Measurements from ENCODE around the gene MYO7B.

Gene MYO7B

DNA sequence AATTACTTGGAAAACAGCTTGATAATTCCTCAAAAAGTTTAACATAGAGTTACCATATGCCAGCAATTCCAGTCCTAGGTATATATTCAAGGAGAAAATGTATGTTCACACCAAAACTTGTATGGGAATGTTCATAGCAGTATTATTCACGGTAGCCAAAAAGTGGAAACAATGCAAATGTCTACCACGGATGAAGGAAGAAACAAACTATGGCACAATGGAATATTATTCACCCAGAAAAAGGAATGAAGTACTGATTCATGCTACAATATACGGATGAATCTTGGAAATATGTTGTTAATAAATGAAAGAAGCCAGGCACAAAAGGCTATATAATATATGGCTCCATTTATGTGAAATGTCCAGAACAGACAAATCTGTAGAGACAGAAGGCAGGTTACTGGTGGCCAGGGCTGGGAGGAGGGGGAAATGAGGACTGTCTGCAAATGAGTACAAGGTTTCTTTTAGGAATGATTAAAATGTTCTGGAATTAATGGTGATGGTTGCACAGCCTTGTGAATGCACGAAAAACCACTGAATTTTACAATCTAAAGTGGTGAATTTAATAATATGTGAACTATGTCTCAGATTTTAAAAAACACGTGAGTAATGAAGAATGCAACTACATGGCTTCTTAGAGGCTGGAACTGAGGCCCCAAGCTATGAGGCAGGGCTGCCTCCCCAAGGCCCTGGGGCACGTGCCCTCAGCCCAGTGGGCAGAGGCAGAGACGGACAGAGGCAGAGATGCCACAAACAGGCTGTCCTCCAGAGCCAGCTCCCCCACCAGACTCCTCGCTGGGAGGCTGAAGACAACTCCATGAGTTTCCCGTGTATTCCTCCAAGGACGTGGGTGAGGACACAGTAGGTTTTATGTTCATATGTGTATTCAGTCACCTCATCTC, 134.8 kb downstream of the MYO7B start:
- DNase-seq, result no peak

- no peak for DNase-seq
Observed at GRCh38 chr2:127670957-127671290, 135.4 kb downstream of the MYO7B start.

- DNase-seq, result peak; percentile 13
Observed at GRCh38 chr2:127671557-127672302, 136.2 kb downstream of the MYO7B start.

GRCh38 chr2:127672341-127673224, 137.1 kb downstream of the MYO7B start:
- DNase-seq, result peak; percentile 13

GRCh38 chr2:127673291-127674069, 138.0 kb downstream of the MYO7B start:
- DNase-seq, result peak; percentile 14

GRCh38 chr2:127674241-127675209, 139.0 kb downstream of the MYO7B start:
- peak; percentile 39 for DNase-seq

- peak; percentile 45 for DNase-seq
Observed at GRCh38 chr2:127675331-127676261, 140.1 kb downstream of the MYO7B start, which contains the start of gene LIMS2. Gene LIMS2, minus strand, starts transcription at chr2:127675530. Its CDS starts 506 bp downstream, at chr2:127675024.

DNA sequence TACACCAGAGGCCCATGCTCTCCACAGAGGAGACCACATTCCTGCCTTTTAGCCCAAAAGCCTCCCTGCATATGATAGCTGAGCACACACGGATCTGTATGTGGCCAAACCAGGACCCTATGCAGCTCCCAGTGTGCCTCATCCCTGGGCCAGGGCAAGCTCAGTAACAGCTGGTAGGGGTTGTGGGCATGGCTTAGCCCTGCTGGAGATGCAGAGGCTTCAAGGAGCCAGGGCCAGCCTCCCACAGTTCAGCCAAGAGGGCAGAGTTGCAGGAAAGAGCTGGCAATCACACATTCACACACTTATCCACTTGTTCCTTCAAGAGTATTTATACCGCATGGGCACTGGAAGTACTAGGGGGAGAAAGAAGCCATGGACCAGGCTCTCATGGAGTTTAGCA, 141.4 kb downstream of the MYO7B start:
- no peak for DNase-seq

- DNase-seq, result no peak
Observed at GRCh38 chr2:127678531-127678930, 143.0 kb downstream of the MYO7B start.

- no peak for DNase-seq
Observed at GRCh38 chr2:127678991-127679390, 143.5 kb downstream of the MYO7B start.

- no peak for DNase-seq
Observed at GRCh38 chr2:127679680-127680361, 144.3 kb downstream of the MYO7B start.

DNA sequence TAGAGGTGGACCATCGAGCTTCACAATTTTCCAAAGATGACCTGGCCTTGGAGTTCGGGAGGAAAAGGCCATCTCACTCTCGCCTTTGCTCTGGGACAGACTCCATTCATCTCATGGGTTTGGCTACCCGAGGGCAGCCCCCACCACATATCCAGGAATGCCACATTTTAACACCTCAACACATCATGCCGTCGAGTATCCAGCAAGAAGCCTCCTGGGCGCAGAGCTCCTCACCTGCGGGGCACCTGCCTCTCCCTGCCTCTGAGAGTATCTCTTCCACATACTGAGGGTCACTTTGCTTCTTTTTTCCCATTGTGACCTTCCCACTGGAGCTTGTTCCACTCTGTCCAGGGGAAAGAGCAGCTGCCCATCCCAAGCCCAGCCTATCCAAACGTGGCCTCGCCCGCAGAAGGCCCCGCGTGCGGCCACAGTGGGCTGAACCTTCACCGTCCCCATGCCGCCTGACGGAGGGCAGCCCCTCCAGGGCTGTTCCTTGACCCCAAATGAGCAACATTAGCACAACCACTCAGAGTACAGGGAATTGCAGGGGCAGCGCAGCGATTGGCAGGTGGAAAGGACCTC, 145.3 kb downstream of the MYO7B start:
- DNase-seq, result no peak

DNA sequence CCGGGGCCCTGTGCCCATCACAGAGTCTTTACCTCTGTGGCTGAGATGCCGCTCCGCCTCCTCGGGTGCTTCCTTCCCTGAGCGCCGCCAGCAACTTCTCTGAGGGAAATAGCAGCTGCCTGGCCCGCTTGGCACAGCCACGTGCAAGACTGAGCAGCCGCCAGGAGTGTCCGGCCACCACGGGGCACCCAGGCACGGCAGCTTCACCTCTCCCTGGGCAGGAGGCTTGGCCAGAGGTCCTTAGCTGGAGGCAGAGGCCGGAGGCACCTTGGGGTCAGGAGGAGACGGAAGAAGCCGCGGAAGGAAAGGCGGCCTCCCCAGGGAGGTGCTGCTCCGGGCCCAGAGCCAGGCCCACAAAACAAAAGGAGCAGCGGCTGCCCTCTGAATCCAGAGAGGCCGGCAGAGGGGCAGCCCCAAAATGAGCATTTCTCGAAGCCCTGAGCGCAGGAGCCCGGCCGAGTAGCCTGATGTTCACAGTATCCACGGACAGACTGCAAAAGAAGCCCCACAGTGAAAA, 145.9 kb downstream of the MYO7B start:
- DNase-seq, result no peak

- no peak for DNase-seq
Observed at GRCh38 chr2:127681976-127682857, 146.7 kb downstream of the MYO7B start.

- DNase-seq, result no peak
Observed at GRCh38 chr2:127683056-127683455, 147.6 kb downstream of the MYO7B start.

DNA sequence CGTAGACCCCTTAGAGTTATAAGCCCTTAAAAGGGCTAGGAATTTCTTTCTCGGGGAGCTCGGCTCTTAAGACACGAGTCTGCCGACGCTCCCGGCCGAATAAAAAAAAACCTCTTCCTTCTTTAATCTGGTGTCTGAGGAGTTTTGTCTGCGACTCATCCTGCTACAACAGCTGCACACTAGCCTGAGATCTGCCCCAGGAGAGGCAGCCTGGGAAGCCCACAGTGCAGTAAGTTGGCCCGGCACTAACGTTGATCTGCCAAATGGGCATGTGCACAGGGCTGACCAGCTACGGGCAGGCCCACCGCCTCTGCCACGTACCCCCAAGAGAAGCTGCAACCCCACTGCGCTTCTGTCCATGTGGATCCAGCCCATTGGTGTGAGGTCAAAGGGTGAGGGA, 148.3 kb downstream of the MYO7B start:
- no peak for DNase-seq

GRCh38 chr2:127685410-127686080, 150.1 kb downstream of the MYO7B start:
- no peak for DNase-seq
